ENCODE measurements around the gene BMF.

GRCh38 chr15:40136470-40137302 is 28.0 kb upstream of the BMF start:
- TF ChIP-seq CTCF (conservative IDR thresholded peaks at IDR 0.05; ENCODE audit: low read length) (no peak), EZH2phosphoT487 (IDR thresholded peaks at IDR 0.05; ENCODE audit: borderline replicate concordance, low read depth, low read length) (no peak)
